ENCODE measurements around the gene ADGRB2.

ADGRB2 gene

DNA sequence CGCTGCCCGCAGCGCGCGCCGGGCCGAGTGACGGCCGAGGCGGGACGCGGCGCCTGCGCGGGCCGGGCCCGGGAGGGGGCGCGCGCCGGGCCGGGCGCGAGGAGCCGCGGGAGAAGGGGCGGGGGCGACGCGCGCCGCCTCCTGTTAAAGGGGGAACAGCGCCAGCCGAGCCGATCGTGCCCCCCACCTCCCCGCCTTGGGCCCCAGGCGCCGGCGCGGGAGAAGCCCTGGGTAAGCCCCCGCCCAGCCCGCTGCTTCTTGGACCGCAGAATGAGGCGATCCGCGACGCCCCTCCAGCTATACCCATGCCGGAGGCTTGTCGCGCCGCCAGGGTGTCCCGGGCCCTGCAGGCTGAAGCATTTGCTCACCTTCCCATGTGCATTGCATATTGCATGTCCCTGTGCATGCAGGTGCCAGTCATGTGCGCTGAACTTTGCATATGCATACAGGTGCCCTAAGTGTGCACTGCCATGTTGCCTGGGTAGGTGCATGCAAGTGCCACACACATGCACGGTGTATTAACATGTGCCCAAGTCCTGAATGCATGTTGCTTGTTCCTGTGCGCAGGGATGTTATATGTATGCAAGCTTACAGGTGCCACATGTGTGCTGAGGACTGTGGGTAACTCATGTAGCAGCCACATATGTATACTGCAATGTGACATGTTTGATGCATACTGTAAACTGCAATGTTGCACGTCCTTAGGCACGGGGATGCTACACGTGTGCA is at the start of gene ADGRB2 (continued):
- TF ChIP-seq ZNF274 (IDR thresholded peaks at IDR 0.05; ENCODE audit: low read length) (no peak), ZNF274 (tag by site-specific recombination; IDR thresholded peaks at IDR 0.05; ENCODE audit: borderline replicate concordance) (no peak), GLI2 (tag by site-specific recombination; IDR thresholded peaks at IDR 0.05; ENCODE audit: borderline replicate concordance, low read depth) (no peak), ZNF707 (tag by site-specific recombination; IDR thresholded peaks at IDR 0.05) (no peak), OVOL3 (tag by site-specific recombination; IDR thresholded peaks at IDR 0.05) (no peak), ZNF133 (tag by site-specific recombination; IDR thresholded peaks at IDR 0.05) (no peak), ZNF169 (tag by site-specific recombination; IDR thresholded peaks at IDR 0.05) (no peak), SP3 (tag by site-specific recombination; IDR thresholded peaks at IDR 0.05) (no peak), ZNF202 (tag by site-specific recombination; IDR thresholded peaks at IDR 0.05; ENCODE audit: borderline replicate concordance) (no peak), ZBTB17 (tag by site-specific recombination; IDR thresholded peaks at IDR 0.05) (peak; percentile 6; the same call in 1 of the 2 replicates), ZFHX2 (tag by site-specific recombination; conservative IDR thresholded peaks at IDR 0.05) (no peak; the same call in 1 of the 2 replicates), MEIS1 (CRISPR knock-in tag; IDR thresholded peaks at IDR 0.05; ENCODE audit: borderline replicate concordance) (no peak), ZNF132 (tag by site-specific recombination; IDR thresholded peaks at IDR 0.05; ENCODE audit: borderline replicate concordance) (no peak), ZFP69B (tag by site-specific recombination; IDR thresholded peaks at IDR 0.05) (peak; percentile 92), ZSCAN16 (tag by site-specific recombination; IDR thresholded peaks at IDR 0.05) (no peak), ZNF350 (tag by site-specific recombination; IDR thresholded peaks at IDR 0.05) (no peak), ZFP3 (tag by site-specific recombination; IDR thresholded peaks at IDR 0.05; ENCODE audit: low read depth) (no peak), SALL2 (tag by site-specific recombination; IDR thresholded peaks at IDR 0.05; ENCODE audit: borderline replicate concordance) (no peak), GLIS2 (tag by site-specific recombination; IDR thresholded peaks at IDR 0.05) (peak; percentile 24; the same call in 1 of the 2 replicates), KLF16 (tag by site-specific recombination; IDR thresholded peaks at IDR 0.05) (no peak)
- TF ChIP-seq, protein P1, sequence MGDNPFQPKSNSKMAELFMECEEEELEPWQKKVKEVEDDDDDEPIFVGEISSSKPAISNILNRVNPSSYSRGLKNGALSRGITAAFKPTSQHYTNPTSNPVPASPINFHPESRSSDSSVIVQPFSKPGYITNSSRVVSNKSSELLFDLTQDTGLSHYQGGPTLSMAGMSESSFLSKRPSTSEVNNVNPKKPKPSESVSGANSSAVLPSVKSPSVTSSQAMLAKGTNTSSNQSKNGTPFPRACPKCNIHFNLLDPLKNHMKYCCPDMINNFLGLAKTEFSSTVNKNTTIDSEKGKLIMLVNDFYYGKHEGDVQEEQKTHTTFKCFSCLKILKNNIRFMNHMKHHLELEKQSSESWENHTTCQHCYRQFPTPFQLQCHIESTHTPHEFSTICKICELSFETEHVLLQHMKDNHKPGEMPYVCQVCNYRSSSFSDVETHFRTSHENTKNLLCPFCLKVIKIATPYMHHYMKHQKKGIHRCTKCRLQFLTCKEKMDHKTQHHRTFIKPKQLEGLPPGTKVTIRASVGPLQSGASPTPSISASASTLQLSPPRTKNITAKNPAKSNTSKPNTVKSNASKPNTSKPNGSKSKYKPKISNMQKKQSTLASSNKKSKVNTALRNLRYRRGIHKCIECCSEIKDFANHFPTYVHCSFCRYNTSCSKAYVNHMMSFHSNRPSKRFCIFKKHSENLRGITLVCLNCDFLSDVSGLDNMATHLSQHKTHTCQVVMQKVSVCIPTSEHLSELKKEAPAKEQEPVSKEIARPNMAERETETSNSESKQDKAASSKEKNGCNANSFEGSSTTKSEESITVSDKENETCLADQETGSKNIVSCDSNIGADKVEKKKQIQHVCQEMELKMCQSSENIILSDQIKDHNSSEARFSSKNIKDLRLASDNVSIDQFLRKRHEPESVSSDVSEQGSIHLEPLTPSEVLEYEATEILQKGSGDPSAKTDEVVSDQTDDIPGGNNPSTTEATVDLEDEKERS (tag by site-specific recombination; IDR thresholded peaks at IDR 0.05), result no peak
- TF ChIP-seq, protein P2, sequence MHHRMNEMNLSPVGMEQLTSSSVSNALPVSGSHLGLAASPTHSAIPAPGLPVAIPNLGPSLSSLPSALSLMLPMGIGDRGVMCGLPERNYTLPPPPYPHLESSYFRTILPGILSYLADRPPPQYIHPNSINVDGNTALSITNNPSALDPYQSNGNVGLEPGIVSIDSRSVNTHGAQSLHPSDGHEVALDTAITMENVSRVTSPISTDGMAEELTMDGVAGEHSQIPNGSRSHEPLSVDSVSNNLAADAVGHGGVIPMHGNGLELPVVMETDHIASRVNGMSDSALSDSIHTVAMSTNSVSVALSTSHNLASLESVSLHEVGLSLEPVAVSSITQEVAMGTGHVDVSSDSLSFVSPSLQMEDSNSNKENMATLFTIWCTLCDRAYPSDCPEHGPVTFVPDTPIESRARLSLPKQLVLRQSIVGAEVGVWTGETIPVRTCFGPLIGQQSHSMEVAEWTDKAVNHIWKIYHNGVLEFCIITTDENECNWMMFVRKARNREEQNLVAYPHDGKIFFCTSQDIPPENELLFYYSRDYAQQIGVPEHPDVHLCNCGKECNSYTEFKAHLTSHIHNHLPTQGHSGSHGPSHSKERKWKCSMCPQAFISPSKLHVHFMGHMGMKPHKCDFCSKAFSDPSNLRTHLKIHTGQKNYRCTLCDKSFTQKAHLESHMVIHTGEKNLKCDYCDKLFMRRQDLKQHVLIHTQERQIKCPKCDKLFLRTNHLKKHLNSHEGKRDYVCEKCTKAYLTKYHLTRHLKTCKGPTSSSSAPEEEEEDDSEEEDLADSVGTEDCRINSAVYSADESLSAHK (tag by site-specific recombination; IDR thresholded peaks at IDR 0.05), result no peak
- TF ChIP-seq, protein P3, sequence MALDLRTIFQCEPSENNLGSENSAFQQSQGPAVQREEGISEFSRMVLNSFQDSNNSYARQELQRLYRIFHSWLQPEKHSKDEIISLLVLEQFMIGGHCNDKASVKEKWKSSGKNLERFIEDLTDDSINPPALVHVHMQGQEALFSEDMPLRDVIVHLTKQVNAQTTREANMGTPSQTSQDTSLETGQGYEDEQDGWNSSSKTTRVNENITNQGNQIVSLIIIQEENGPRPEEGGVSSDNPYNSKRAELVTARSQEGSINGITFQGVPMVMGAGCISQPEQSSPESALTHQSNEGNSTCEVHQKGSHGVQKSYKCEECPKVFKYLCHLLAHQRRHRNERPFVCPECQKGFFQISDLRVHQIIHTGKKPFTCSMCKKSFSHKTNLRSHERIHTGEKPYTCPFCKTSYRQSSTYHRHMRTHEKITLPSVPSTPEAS (tag by site-specific recombination; IDR thresholded peaks at IDR 0.05), result no peak
- TF ChIP-seq, protein P4, sequence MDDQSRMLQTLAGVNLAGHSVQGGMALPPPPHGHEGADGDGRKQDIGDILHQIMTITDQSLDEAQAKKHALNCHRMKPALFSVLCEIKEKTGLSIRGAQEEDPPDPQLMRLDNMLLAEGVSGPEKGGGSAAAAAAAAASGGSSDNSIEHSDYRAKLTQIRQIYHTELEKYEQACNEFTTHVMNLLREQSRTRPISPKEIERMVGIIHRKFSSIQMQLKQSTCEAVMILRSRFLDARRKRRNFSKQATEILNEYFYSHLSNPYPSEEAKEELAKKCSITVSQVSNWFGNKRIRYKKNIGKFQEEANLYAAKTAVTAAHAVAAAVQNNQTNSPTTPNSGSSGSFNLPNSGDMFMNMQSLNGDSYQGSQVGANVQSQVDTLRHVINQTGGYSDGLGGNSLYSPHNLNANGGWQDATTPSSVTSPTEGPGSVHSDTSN (CRISPR knock-in tag; IDR thresholded peaks at IDR 0.05), result 0 out of 2 replicates have a peak, but pooled peaks have one; percentile 1
- TF ChIP-seq, protein P5, sequence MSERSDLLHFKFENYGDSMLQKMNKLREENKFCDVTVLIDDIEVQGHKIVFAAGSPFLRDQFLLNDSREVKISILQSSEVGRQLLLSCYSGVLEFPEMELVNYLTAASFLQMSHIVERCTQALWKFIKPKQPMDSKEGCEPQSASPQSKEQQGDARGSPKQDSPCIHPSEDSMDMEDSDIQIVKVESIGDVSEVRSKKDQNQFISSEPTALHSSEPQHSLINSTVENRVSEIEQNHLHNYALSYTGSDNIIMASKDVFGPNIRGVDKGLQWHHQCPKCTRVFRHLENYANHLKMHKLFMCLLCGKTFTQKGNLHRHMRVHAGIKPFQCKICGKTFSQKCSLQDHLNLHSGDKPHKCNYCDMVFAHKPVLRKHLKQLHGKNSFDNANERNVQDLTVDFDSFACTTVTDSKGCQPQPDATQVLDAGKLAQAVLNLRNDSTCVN (tag by site-specific recombination; optimal IDR thresholded peaks at IDR 0.05), result peak; percentile 35
- TF ChIP-seq, protein P6, sequence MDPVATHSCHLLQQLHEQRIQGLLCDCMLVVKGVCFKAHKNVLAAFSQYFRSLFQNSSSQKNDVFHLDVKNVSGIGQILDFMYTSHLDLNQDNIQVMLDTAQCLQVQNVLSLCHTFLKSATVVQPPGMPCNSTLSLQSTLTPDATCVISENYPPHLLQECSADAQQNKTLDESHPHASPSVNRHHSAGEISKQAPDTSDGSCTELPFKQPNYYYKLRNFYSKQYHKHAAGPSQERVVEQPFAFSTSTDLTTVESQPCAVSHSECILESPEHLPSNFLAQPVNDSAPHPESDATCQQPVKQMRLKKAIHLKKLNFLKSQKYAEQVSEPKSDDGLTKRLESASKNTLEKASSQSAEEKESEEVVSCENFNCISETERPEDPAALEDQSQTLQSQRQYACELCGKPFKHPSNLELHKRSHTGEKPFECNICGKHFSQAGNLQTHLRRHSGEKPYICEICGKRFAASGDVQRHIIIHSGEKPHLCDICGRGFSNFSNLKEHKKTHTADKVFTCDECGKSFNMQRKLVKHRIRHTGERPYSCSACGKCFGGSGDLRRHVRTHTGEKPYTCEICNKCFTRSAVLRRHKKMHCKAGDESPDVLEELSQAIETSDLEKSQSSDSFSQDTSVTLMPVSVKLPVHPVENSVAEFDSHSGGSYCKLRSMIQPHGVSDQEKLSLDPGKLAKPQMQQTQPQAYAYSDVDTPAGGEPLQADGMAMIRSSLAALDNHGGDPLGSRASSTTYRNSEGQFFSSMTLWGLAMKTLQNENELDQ (tag by site-specific recombination; IDR thresholded peaks at IDR 0.05; ENCODE audit: low read depth), result no peak
- TF ChIP-seq, protein P7, sequence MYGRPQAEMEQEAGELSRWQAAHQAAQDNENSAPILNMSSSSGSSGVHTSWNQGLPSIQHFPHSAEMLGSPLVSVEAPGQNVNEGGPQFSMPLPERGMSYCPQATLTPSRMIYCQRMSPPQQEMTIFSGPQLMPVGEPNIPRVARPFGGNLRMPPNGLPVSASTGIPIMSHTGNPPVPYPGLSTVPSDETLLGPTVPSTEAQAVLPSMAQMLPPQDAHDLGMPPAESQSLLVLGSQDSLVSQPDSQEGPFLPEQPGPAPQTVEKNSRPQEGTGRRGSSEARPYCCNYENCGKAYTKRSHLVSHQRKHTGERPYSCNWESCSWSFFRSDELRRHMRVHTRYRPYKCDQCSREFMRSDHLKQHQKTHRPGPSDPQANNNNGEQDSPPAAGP (tag by site-specific recombination; IDR thresholded peaks at IDR 0.05), result no peak
